ENCODE measurements around the gene PPP1R2.

GRCh38 chr3:195468841-195469240, 74.3 kb downstream of the PPP1R2 start:
- TF ChIP-seq SUZ12 (IDR thresholded peaks at IDR 0.05) (no peak), BHLHE40 (IDR thresholded peaks at IDR 0.05; ENCODE audit: borderline replicate concordance) (no peak), TARDBP (IDR thresholded peaks at IDR 0.05) (no peak), ARNT (IDR thresholded peaks at IDR 0.05) (no peak), ZNF384 (IDR thresholded peaks at IDR 0.05) (no peak), CTBP1 (IDR thresholded peaks at IDR 0.05; ENCODE audit: borderline replicate concordance) (no peak), NFRKB (IDR thresholded peaks at IDR 0.05) (no peak)

Data from HEK293T (cell line).